H9 (cell line): Measurements from ENCODE around the gene TSPAN9. TPM values are rescaled to one million over a fixed set of nuclear protein-coding genes. Genes with fewer than 3 reads are reported as not detected.
A peak's percentile ranks its signal among the peaks of the same experiment; 100 is the strongest.

Source experiments
- DNase-seq: peaks from one replicate; pipeline ENCODE4 v3.0.0-alpha.2; 2017
- H2AFZ ChIP-seq: one replicate; pipeline ENCODE4 v1.6.1; 2013; ENCODE audit warnings: mild to moderate bottlenecking, low read length, control low read depth, moderate library complexity
- H2AK5ac ChIP-seq: 2 replicates; pipeline ENCODE4 v1.6.1; 2013; ENCODE audit warnings: low read length, control low read depth, mixed read lengths; ENCODE audit not compliant: insufficient read length
- H2BK120ac ChIP-seq: one replicate; pipeline ENCODE4 v1.6.1; 2013; ENCODE audit warnings: low read depth, mild to moderate bottlenecking, low read length, control low read depth, inconsistent platforms; ENCODE audit not compliant: poor library complexity, severe bottlenecking
- H2BK12ac ChIP-seq: 2 replicates; pipeline ENCODE4 v1.6.1; 2013; ENCODE audit warnings: low read length, control low read depth, mixed read lengths, low read depth; ENCODE audit not compliant: insufficient read length
- H2BK15ac ChIP-seq: 2 replicates; pipeline ENCODE4 v1.6.1; 2013; ENCODE audit warnings: low read depth, low read length, control low read depth
- H2BK20ac ChIP-seq: one replicate; pipeline ENCODE4 v1.6.1; 2013; ENCODE audit warnings: low read depth, mild to moderate bottlenecking, low read length, control low read depth, inconsistent platforms; ENCODE audit not compliant: poor library complexity, severe bottlenecking
- H2BK5ac ChIP-seq: 2 replicates; pipeline ENCODE4 v1.6.1; 2013; ENCODE audit warnings: low read length, control low read depth, mixed read lengths; ENCODE audit not compliant: insufficient read length
- H3K14ac ChIP-seq: 2 replicates; pipeline ENCODE4 v1.6.1; 2013; ENCODE audit warnings: low read length, control low read depth; ENCODE audit not compliant: insufficient read depth
- H3K18ac ChIP-seq: 2 replicates; pipeline ENCODE4 v1.6.1; 2013; ENCODE audit warnings: low read depth, mild to moderate bottlenecking, mixed read lengths, low read length, control low read depth; ENCODE audit not compliant: insufficient read length
- H3K23ac ChIP-seq: 2 replicates; pipeline ENCODE4 v1.6.1; 2013; ENCODE audit warnings: low read length, control low read depth, mixed read lengths, low read depth; ENCODE audit not compliant: insufficient read length
- H3K23me2 ChIP-seq: 2 replicates; pipeline ENCODE4 v1.6.1; 2013; ENCODE audit warnings: low read depth, mild to moderate bottlenecking, mixed read lengths, low read length, control low read depth; ENCODE audit not compliant: insufficient read length, poor library complexity, severe bottlenecking
- H3K27ac ChIP-seq: 2 replicates; pipeline ENCODE4 v1.5.1; 2013; ENCODE audit warnings: low read length, control low read depth, mixed read lengths, low read depth; ENCODE audit not compliant: insufficient read length
- H3K27me3 ChIP-seq: 2 replicates; pipeline ENCODE4 v1.6.1; 2013; ENCODE audit warnings: low read length, control low read depth, inconsistent platforms; ENCODE audit not compliant: insufficient read depth
- H3K4ac ChIP-seq: 2 replicates; pipeline ENCODE4 v1.6.1; 2013; ENCODE audit warnings: low read depth, mild to moderate bottlenecking, control low read depth, inconsistent platforms, low read length, moderate library complexity
- H3K4me1 ChIP-seq: 2 replicates; pipeline ENCODE4 v1.6.1; 2013; ENCODE audit warnings: low read length, control low read depth, inconsistent platforms; ENCODE audit not compliant: insufficient read depth
- H3K4me2 ChIP-seq: 2 replicates; pipeline ENCODE4 v1.6.1; 2013; ENCODE audit warnings: low read length, control low read depth, mixed read lengths; ENCODE audit not compliant: insufficient read length, insufficient read depth
- H3K56ac ChIP-seq: 2 replicates; pipeline ENCODE4 v1.6.1; 2013; ENCODE audit warnings: low read depth, mild to moderate bottlenecking, mixed read lengths, low read length, control low read depth; ENCODE audit not compliant: insufficient read length
- H3K79me1 ChIP-seq: 2 replicates; pipeline ENCODE4 v1.6.1; 2013; ENCODE audit warnings: low read depth, mild to moderate bottlenecking, moderate library complexity, low read length, control low read depth, inconsistent platforms; ENCODE audit not compliant: insufficient read depth, poor library complexity, severe bottlenecking
- H3K79me2 ChIP-seq: 2 replicates; pipeline ENCODE4 v1.6.1; 2013; ENCODE audit warnings: low read length, control low read depth, inconsistent platforms; ENCODE audit not compliant: insufficient read depth
- H3K9ac ChIP-seq: 2 replicates; pipeline ENCODE4 v1.6.1; 2013; ENCODE audit warnings: low read length, control low read depth, mixed read lengths; ENCODE audit not compliant: insufficient read length; ENCODE audit errors: extremely low read depth
- H3K9me3 ChIP-seq: one replicate; pipeline ENCODE4 v1.6.1; 2013; ENCODE audit warnings: low read depth, low read length, inconsistent platforms; ENCODE audit not compliant: control insufficient read depth
- H3T11ph ChIP-seq: one replicate; pipeline ENCODE4 v1.6.1; 2013; ENCODE audit warnings: mild to moderate bottlenecking, low read length, control low read depth, inconsistent platforms
- H4K20me1 ChIP-seq: one replicate; pipeline ENCODE4 v1.6.1; 2013; ENCODE audit not compliant: control insufficient read depth, insufficient read length, insufficient read depth
- H4K5ac ChIP-seq: 2 replicates; pipeline ENCODE4 v1.6.1; 2013; ENCODE audit warnings: low read depth, mild to moderate bottlenecking, mixed read lengths, low read length, control low read depth; ENCODE audit not compliant: insufficient read length
- H4K8ac ChIP-seq: replicated peaks from 2 replicates; pipeline ENCODE4 v1.6.1; 2013; ENCODE audit warnings: low read length, control low read depth, mixed read lengths, low read depth; ENCODE audit not compliant: insufficient read length
- H4K91ac ChIP-seq: 2 replicates; pipeline ENCODE4 v1.6.1; 2013; ENCODE audit warnings: low read depth, mild to moderate bottlenecking, moderate library complexity, mixed read lengths, low read length, control low read depth; ENCODE audit not compliant: insufficient read length
- H3K27ac Mint-ChIP-seq, 3 experiments: 2 replicates in 2 of 3; 3 replicates in 1 of 3; pipeline ENCODE4 v1.8.0; 2020 to 2021; ENCODE audit warnings: mixed read lengths in 3 of 3, mild to moderate bottlenecking in 1 of 3, moderate library complexity in 1 of 3
- H3K27me3 Mint-ChIP-seq: 2 replicates; pipeline ENCODE4 v1.8.0; 2021; ENCODE audit warnings: low read depth, mild to moderate bottlenecking, moderate library complexity, mixed read lengths
- H3K36me3 Mint-ChIP-seq, 3 experiments: 2 replicates in 2 of 3; 3 replicates in 1 of 3; pipeline ENCODE4 v1.8.0; 2020 to 2021; ENCODE audit warnings: low read depth in 3 of 3, mixed read lengths in 3 of 3; ENCODE audit not compliant: insufficient read depth in 1 of 3
- H3K4me1 Mint-ChIP-seq, 2 experiments: 2 replicates each; pipeline ENCODE4 v1.8.0; 2020; ENCODE audit warnings: mixed read lengths in 2 of 2
- H3K4me3 Mint-ChIP-seq, 2 experiments: 2 replicates in 1 of 2; 3 replicates in 1 of 2; pipeline ENCODE4 v1.8.0; 2020 to 2021; ENCODE audit warnings: mild to moderate bottlenecking in 2 of 2, mixed read lengths in 2 of 2, moderate library complexity in 1 of 2
- H3K9me3 Mint-ChIP-seq, 2 experiments: 2 replicates in 1 of 2; 3 replicates in 1 of 2; pipeline ENCODE4 v1.8.0; 2020; ENCODE audit warnings: mild to moderate bottlenecking in 2 of 2, mixed read lengths in 2 of 2, moderate library complexity in 1 of 2
- WGBS: extraction: QIAGEN DNeasy Blood & Tissue Kit; methylation state at CpG from one replicate; pipeline ENCODE4 v1.1.7; 2013; ENCODE audit warnings: missing lambda C conversion rate, low lambda C conversion rate, mixed read lengths; ENCODE audit not compliant: insufficient read length; ENCODE audit errors: extremely low coverage; 5-methylcytosine and 5-hydroxymethylcytosine counted together
- total RNA-seq: library from RNA; stranded (reverse); gene quantifications from 2 replicates; pipeline ENCODE4 v1.2.1, GENCODE V29; 2021
- TF ChIP-seq, protein P1 (sequence below): fragments of 200-600 bp; sonication (generic); conservative IDR thresholded peaks from 3 replicates; pipeline ENCODE4 v1.8.0; 2021; ENCODE audit warnings: antibody characterized with exemption, mild to moderate bottlenecking

Gene TSPAN9
- total RNA-seq, 1 experiment from 2014 or later = 19.0 TPM

DNA sequence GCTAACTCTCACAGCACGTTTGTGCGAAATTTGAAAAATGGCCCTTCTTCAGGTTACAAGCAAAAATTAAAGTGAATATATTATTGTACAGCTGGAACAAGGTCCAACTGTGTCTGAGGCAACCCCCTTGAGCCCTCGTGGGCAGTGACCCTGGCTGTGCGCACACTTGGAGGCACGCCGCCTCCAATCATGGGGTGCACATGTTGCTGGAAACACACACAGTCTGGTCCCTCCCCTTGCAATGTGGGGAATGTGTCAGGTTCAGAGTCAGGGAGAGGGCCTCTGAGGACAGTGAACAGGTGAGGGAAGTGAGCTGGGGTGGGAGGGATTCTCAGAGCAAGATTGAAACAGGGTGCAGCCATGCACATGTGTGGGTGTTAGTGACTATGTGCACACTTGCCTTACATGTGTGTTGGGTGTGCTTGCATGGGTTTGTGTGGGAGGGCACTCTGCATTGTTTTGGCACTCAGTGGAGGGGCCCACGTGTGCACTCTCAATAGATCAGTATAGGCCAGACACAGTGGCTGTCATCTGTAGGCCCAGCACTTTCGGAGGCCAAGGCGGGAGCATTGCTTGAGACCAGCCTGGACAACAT, 9.6 kb downstream of the TSPAN9 start:
- no peak overlapping the region for H4K8ac ChIP-seq
- H3K4me1 Mint-ChIP-seq = peaks cover 60 to 65% of the 10 kb centered on the region in 2 experiments

More for the DNA sequence above, 9.6 kb downstream of the TSPAN9 start:
- no peak overlapping the region for H3K18ac ChIP-seq
- peaks cover 5% of the 10 kb centered on the region; the same call in 1 of the 2 replicates for H3K4me1 ChIP-seq
- no peaks in the 10 kb centered on the region for H3K9me3 ChIP-seq
- H3K14ac ChIP-seq = no peak overlapping the region
- no peak overlapping the region for H3T11ph ChIP-seq
- no peak overlapping the region for H3K9ac ChIP-seq
- H2BK12ac ChIP-seq = no peak overlapping the region
- no peaks in the 10 kb centered on the region for H3K79me2 ChIP-seq
- Mint-ChIP-seq H3K36me3 (peaks cover 11 to 22% (median 16%) of the 10 kb centered on the region in 3 experiments), H3K27ac (peak overlapping the region in 1 of 3 experiments; percentile 49; a peak in 1 of 7 replicates), H3K27me3 (peaks cover 6% of the 10 kb centered on the region), H3K4me3 (no peak overlapping the region), H3K9me3 (peaks cover 3% of the 10 kb centered on the region in 2 experiments; a peak in 3 of 5 replicates)
- H3K79me1 ChIP-seq = no peaks in the 10 kb centered on the region
- H3K23me2 ChIP-seq = no peaks in the 10 kb centered on the region
- no peak overlapping the region for H2AFZ ChIP-seq
- WGBS = no CpG with 5 or more reads among the region's 9 CpGs
- no peak overlapping the region for H2BK15ac ChIP-seq
- no peaks in the 10 kb centered on the region for H3K27me3 ChIP-seq
- DNase-seq = no peak
- TF ChIP-seq, protein P1, sequence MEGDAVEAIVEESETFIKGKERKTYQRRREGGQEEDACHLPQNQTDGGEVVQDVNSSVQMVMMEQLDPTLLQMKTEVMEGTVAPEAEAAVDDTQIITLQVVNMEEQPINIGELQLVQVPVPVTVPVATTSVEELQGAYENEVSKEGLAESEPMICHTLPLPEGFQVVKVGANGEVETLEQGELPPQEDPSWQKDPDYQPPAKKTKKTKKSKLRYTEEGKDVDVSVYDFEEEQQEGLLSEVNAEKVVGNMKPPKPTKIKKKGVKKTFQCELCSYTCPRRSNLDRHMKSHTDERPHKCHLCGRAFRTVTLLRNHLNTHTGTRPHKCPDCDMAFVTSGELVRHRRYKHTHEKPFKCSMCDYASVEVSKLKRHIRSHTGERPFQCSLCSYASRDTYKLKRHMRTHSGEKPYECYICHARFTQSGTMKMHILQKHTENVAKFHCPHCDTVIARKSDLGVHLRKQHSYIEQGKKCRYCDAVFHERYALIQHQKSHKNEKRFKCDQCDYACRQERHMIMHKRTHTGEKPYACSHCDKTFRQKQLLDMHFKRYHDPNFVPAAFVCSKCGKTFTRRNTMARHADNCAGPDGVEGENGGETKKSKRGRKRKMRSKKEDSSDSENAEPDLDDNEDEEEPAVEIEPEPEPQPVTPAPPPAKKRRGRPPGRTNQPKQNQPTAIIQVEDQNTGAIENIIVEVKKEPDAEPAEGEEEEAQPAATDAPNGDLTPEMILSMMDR = no peak
- no peak overlapping the region for H2AK5ac ChIP-seq
- H4K20me1 ChIP-seq = no peaks in the 10 kb centered on the region
- H2BK5ac ChIP-seq = no peak overlapping the region
- H3K56ac ChIP-seq = no peak overlapping the region
- H3K23ac ChIP-seq = no peak overlapping the region
- no peak overlapping the region for H2BK120ac ChIP-seq
- H4K5ac ChIP-seq = no peak overlapping the region
- no peak overlapping the region for H2BK20ac ChIP-seq
- H3K27ac ChIP-seq = no peak overlapping the region
- H3K4ac ChIP-seq = no peak overlapping the region
- no peak overlapping the region for H4K91ac ChIP-seq
- no peak overlapping the region for H3K4me2 ChIP-seq
